ENCODE data around the gene ATP2A3. TPM values are rescaled to one million over a fixed set of nuclear protein-coding genes. Genes with fewer than 3 reads are reported as not detected.

The ATP2A3 gene
- total RNA-seq, 1 donor from 2014 or later = 3.3 TPM

- DNase-seq (ENCODE audit: low read depth) = peak; percentile 83
Measured at GRCh38 chr17:3893003-3893719, 71.1 kb downstream of the ATP2A3 start, which contains the start of gene CAMKK1. Gene CAMKK1 (minus strand): TSS chr17:3893053. CDS start chr17:3885687, 7,366 bp downstream.

- no peak for DNase-seq (ENCODE audit: low read depth)
Measured at GRCh38 chr17:3892095-3892998, 71.9 kb downstream of the ATP2A3 start.

GRCh38 chr17:3891626-3892094, 72.6 kb downstream of the ATP2A3 start:
- no peak for DNase-seq (ENCODE audit: low read depth)

- DNase-seq (ENCODE audit: low read depth) = peak; percentile 61
Measured at GRCh38 chr17:3890878-3891219, 73.4 kb downstream of the ATP2A3 start.

GRCh38 chr17:3890082-3890877, 74.0 kb downstream of the ATP2A3 start:
- peak; percentile 84 for DNase-seq (ENCODE audit: low read depth)

GRCh38 chr17:3889325-3890012, 74.8 kb downstream of the ATP2A3 start:
- DNase-seq (ENCODE audit: low read depth) = no peak

GRCh38 chr17:3888343-3889171, 75.7 kb downstream of the ATP2A3 start:
- peak; percentile 85 for DNase-seq (ENCODE audit: low read depth)

- DNase-seq (ENCODE audit: low read depth) = no peak
Measured at GRCh38 chr17:3887804-3888203, 76.4 kb downstream of the ATP2A3 start.

GRCh38 chr17:3887394-3887793, 76.8 kb downstream of the ATP2A3 start:
- no peak for DNase-seq (ENCODE audit: low read depth)

- DNase-seq (ENCODE audit: low read depth) = no peak
Measured at GRCh38 chr17:3886776-3887175, 77.5 kb downstream of the ATP2A3 start.

GRCh38 chr17:3885970-3886369, 78.3 kb downstream of the ATP2A3 start:
- peak; percentile 74 for DNase-seq (ENCODE audit: low read depth)

- no peak for DNase-seq (ENCODE audit: low read depth)
Measured at GRCh38 chr17:3885271-3885670, 79.0 kb downstream of the ATP2A3 start.

GRCh38 chr17:3884188-3884587, 80.0 kb downstream of the ATP2A3 start:
- no peak for DNase-seq (ENCODE audit: low read depth)

- DNase-seq (ENCODE audit: low read depth) = no peak
Measured at GRCh38 chr17:3882276-3882675, 82.0 kb downstream of the ATP2A3 start.

- DNase-seq (ENCODE audit: low read depth) = no peak
Measured at GRCh38 chr17:3880983-3881382, 83.3 kb downstream of the ATP2A3 start.

GRCh38 chr17:3879591-3880417, 84.4 kb downstream of the ATP2A3 start:
- peak; percentile 51 for DNase-seq (ENCODE audit: low read depth)

GRCh38 chr17:3879186-3879585, 85.1 kb downstream of the ATP2A3 start:
- peak; percentile 99 for DNase-seq (ENCODE audit: low read depth)

- DNase-seq (ENCODE audit: low read depth) = peak; percentile 94
Measured at GRCh38 chr17:3877220-3877619, 87.0 kb downstream of the ATP2A3 start.

GRCh38 chr17:3875317-3875716, 88.9 kb downstream of the ATP2A3 start:
- DNase-seq (ENCODE audit: low read depth) = no peak
